GM12878 (cell line): ENCODE results near the gene SORT1. TPM values are rescaled to one million over a fixed set of nuclear protein-coding genes. Genes with fewer than 3 reads are reported as not detected.
A peak's percentile ranks its signal among the peaks of the same experiment; 100 is the strongest.
"Not testable (repeated sequence)": the region's sequence is repeated elsewhere in the genome, so short reads cannot be mapped to it uniquely, and the experiment has no call there.

Experiments used
- ATAC-seq: fragments of 200-7000 bp; cut with Tn5 transposase; 3 replicates; pipeline ENCODE4 v1.9.1; 2020; ENCODE audit warnings: mild to moderate bottlenecking, moderate library complexity
- BruUV-seq: library from RNA; stranded (reverse); fragments of 400-500 nt; replicated peaks from 2 replicates; lab custom pipeline; 2021; lab: Mats Ljungman, UMichigan
- CTCF ChIA-PET: fragments of 300-600 bp; sonication (Branson Sonifier 250); formaldehyde crosslinking; extraction: SDS; loops from one replicate; lab custom pipeline; 2021; ENCODE audit warnings: inconsistent platforms; lab: Yijun Ruan, JAX
- POLR2A ChIA-PET: fragments of 350-600 bp; formaldehyde crosslinking; extraction: SDS; loops from one replicate; lab custom pipeline; 2021; ENCODE audit warnings: inconsistent platforms; lab: Charles Lee
- RAD21 ChIA-PET: fragments of 300-600 bp; sonication (Branson Sonifier 250); formaldehyde crosslinking; loops from one replicate; lab custom pipeline; 2023; ENCODE audit warnings: antibody characterized with exemption; ENCODE audit not compliant: unreplicated experiment; lab: Charles Lee
- SMC1A ChIA-PET: fragments of 300-600 bp; sonication (Branson Sonifier 250); formaldehyde crosslinking; loops from one replicate; lab custom pipeline; 2023; ENCODE audit not compliant: unreplicated experiment, uncharacterized antibody; lab: Charles Lee
- DNase-seq: peaks from one replicate; pipeline ENCODE4 v3.0.0-alpha.2; 2011; ENCODE audit warnings: low read depth, low spot score
- FAIRE-seq: peaks from 3 replicates; lab custom pipeline; 2011; peaks lifted over from hg19 to GRCh38; lab: Jason Lieb, UNC
- H2AFZ ChIP-seq: 2 replicates; pipeline ENCODE4 v1.6.0; 2011; ENCODE audit warnings: low read depth, low read length, control low read depth; ENCODE audit not compliant: control insufficient read depth
- H3K27ac ChIP-seq: 2 replicates; pipeline ENCODE4 v1.5.1; 2011; ENCODE audit warnings: control low read depth; ENCODE audit not compliant: control insufficient read depth, insufficient read depth
- H3K27me3 ChIP-seq, 2 experiments: replicated peaks in 1 of 2; 2 replicates each; pipeline versions ENCODE4 v1.6.0 to v1.6.1; 2011; ENCODE audit warnings: low read length in 1 of 2; ENCODE audit not compliant: control insufficient read depth in 2 of 2, insufficient read depth in 2 of 2
- H3K36me3 ChIP-seq, 2 experiments: 2 replicates each; pipeline ENCODE4 v1.5.1; 2011; ENCODE audit warnings: low read length in 1 of 2; ENCODE audit not compliant: control insufficient read depth in 2 of 2, insufficient read depth in 2 of 2
- H3K4me1 ChIP-seq: 2 replicates; pipeline ENCODE4 v1.6.1; 2011; ENCODE audit warnings: mild to moderate bottlenecking, low read length, moderate library complexity, mixed read lengths; ENCODE audit not compliant: control insufficient read depth, insufficient read depth
- H3K4me2 ChIP-seq: 2 replicates; pipeline ENCODE4 v1.6.0; 2011; ENCODE audit warnings: control low read depth; ENCODE audit not compliant: control insufficient read depth, insufficient read depth
- H3K4me3 ChIP-seq: fragments of 200-600 bp; sonication (generic); 2 replicates; pipeline ENCODE4 v1.5.1; 2016
- H3K79me2 ChIP-seq: 2 replicates; pipeline ENCODE4 v1.6.0; 2011; ENCODE audit warnings: low read length; ENCODE audit not compliant: control insufficient read depth, insufficient read depth
- H3K9ac ChIP-seq: 2 replicates; pipeline ENCODE4 v1.8.0; 2011; ENCODE audit warnings: low read length, control low read depth, mixed read lengths; ENCODE audit not compliant: control insufficient read depth, insufficient read depth
- H3K9me3 ChIP-seq: replicated peaks from 3 replicates; pipeline ENCODE4 v1.5.1; 2011; ENCODE audit warnings: mild to moderate bottlenecking, low read length; ENCODE audit not compliant: control insufficient read depth, insufficient read depth
- H4K20me1 ChIP-seq: 2 replicates; pipeline ENCODE4 v1.6.0; 2011; ENCODE audit not compliant: control insufficient read depth, insufficient read depth
- HDAC6 ChIP-seq: fragments of 200-600 bp; sonication (generic); IDR thresholded peaks from one replicate; pipeline ENCODE4 v1.8.0; 2017; ENCODE audit warnings: antibody characterized with exemption; ENCODE audit not compliant: unreplicated experiment
- JUND ChIP-seq: IDR thresholded peaks from 2 replicates; pipeline ENCODE4 v1.6.1; 2012; ENCODE audit warnings: low read depth, mild to moderate bottlenecking, low read length, improper control_type of control experiment, moderate library complexity
- WGBS: methylation state at CpG from one replicate; pipeline ENCODE4 v1.1.6; 2016; ENCODE audit warnings: low lambda C conversion rate; ENCODE audit not compliant: insufficient replicate concordance, insufficient coverage; ENCODE audit errors: missing lambda C conversion rate; 5-methylcytosine and 5-hydroxymethylcytosine counted together
- in situ Hi-C: fragments of 300-500 bp; cut with MboI; formaldehyde crosslinking; loops from 9 replicates; pipeline ENCODE4 v1.14.3; 2018; ENCODE audit warnings: mixed read lengths
- intact Hi-C: fragments of 100-400 bp; cut with micrococcal nuclease; formaldehyde crosslinking; loops from one replicate; pipeline ENCODE4 v1.14.2; 2022; ENCODE audit not compliant: unreplicated experiment
- polyA plus RNA-seq, 11 experiments: library from polyadenylated mRNA; depleted of rRNA in 4 of 11; unstranded in 6 of 11; stranded (reverse) in 5 of 11; fragments of >200 nt; fragmentation: Nextera tagmentation in 4 of 11; fragmentation: Illumina TruSeq in 1 of 11; extraction: Ambion mirVana in 4 of 11; extraction: Trizol in 1 of 11; gene quantifications; 1 replicate in 1 of 11; 2 replicates in 10 of 11; pipeline versions ENCODE4 v1.2.1 to v1.2.3, GENCODE V29; 2011 to 2016; ENCODE audit warnings: inconsistent platforms in 2 of 11, missing spikeins in 2 of 11, low read depth in 1 of 11
- total RNA-seq, 4 experiments: library from RNA; depleted of rRNA in 3 of 4; stranded (reverse); fragments of >200 nt in 3 of 4; fragmentation: Illumina TruSeq in 1 of 4; extraction: Trizol in 1 of 4; gene quantifications; 2 replicates each; pipeline versions ENCODE4 v1.2.1 to v1.2.3, GENCODE V29; 2013 to 2021
- TF ChIP-seq, protein P1 (sequence below): fragments of 450-650 bp; IDR thresholded peaks from 2 replicates; pipeline ENCODE4 v1.6.1; 2014; ENCODE audit warnings: mild to moderate bottlenecking

The SORT1 gene
- total and polyA plus RNA-seq, 10 of the 15 experiments (the other 5 are each of a cell fraction or from before 2014, with no cell fraction given) = 0.06 to 1.9 (median 0.33) TPM; not detected in 1

DNA sequence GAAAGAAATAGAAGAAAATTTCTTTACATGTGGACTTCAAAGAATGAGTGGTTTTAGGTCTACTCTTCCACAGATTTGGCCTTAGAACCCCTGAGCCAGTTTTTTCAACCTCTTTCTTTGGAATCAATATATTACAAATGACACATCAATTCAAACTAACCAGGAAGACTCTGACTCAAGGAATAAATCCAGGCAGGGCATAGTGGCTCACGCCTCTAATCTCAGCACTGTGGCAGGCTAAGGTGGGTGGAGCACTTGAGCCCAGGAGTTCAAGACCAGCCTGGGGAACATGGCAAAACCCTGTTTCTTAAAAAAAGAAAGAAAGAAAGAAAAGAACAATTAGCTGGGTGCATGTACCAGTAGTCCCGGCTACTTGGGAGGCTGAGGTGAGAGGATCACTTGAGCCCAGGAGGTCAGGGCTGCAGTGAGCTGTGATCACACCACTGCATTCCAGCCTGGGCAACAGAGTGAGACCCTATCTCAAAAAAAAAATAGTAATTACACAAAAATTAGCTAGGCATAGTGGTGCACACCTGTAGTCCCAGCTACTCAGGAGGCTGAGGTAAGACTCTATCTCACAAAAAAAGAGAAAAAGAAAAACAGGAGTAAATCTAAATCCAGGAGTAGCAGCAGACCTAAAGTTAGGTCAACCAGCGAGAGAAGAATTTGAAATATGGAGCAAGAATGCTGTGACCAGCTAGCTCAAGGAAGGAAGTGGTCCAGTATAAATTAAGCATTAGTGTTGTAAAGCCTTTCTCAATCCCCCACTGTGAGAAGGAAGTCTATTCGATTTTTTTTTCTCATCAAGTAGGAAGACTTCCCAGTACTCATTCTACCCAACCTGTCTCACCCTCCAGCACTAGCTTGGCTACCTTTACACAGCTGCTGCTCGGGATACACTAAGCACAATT, 1.9 kb downstream of the SORT1 start:
- Histone ChIP-seq H3K79me2 (no peaks in the 10 kb centered on the region), H3K4me3 (0 out of 2 replicates have a peak overlapping the region, but pooled peaks have one; percentile 3), H3K27ac (no peak overlapping the region), H3K9me3 (no peaks in the 10 kb centered on the region), H4K20me1 (no peaks in the 10 kb centered on the region), H3K27me3 (peaks cover 1 to 4% of the 10 kb centered on the region in 2 experiments; a peak in 3 of 4 replicates), H3K4me2 (peak overlapping the region; percentile 76), H3K9ac (no peak overlapping the region), H3K4me1 (peaks cover 21% of the 10 kb centered on the region), H2AFZ (no peak overlapping the region), H3K36me3 (no peaks in the 10 kb centered on the region)
- DNase-seq (no peak), ATAC-seq (no peak), FAIRE-seq (no peak)
- intact Hi-C loops = loop anchor here (10.0 kb wide), 1 partner anchor 281 kb away; the partner anchor contains the start of gene ELAPOR1
- WGBS = 66% methylated on average over 5 of the region's 5 CpGs
- ChIA-PET CTCF (interaction anchor here (1.3 to 8.0 kb wide), 5 partner anchors 9 to 137 kb away, joined by 3 to 241 read pairs (median 7); partner anchors contain the start of gene PSRC1), POLR2A (no interaction called here), SMC1A (interaction anchor here (6.6 kb wide), 1 partner anchor 118 kb away, joined by 113 read pairs; no protein-coding TSS in a partner anchor), RAD21 (interaction anchor here (0.9 to 1.0 kb wide), 2 partner anchors 113 to 119 kb away, joined by 3 to 4 read pairs; partner anchors contain the start of gene PSRC1)
- no TSS peak for BruUV-seq
- in situ Hi-C loops = no loop called here
- no peak for TF ChIP-seq JUND
- TF ChIP-seq, protein P1, sequence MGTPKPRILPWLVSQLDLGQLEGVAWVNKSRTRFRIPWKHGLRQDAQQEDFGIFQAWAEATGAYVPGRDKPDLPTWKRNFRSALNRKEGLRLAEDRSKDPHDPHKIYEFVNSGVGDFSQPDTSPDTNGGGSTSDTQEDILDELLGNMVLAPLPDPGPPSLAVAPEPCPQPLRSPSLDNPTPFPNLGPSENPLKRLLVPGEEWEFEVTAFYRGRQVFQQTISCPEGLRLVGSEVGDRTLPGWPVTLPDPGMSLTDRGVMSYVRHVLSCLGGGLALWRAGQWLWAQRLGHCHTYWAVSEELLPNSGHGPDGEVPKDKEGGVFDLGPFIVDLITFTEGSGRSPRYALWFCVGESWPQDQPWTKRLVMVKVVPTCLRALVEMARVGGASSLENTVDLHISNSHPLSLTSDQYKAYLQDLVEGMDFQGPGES = no peak
- no peak for TF ChIP-seq HDAC6

DNA sequence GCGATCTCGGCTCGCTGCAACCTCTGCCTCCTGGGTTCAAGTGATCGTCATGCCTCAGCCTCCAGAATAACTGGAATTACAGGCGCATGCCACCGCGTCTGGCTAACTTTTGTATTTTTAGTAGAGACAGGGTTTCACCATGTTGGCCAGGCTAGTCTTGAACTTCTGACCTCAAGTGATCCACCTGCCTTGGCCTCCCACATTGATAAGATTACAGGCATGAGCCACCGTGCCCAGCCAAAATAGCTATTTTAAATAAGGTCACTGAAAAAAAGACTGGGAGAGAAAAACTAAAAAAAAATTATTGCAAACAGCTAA, 2.5 kb downstream of the SORT1 start:
- 98% methylated on average over 5 of the region's 8 CpGs for WGBS
- H3K9me3 ChIP-seq, RAD21 ChIA-PET, DNase-seq, H3K36me3 ChIP-seq, H3K27ac ChIP-seq, in situ Hi-C loops, H3K9ac ChIP-seq, FAIRE-seq, H2AFZ ChIP-seq, H3K79me2 ChIP-seq, ATAC-seq, H4K20me1 ChIP-seq, H3K4me2 ChIP-seq, POLR2A ChIA-PET, H3K4me3 ChIP-seq, H3K27me3 ChIP-seq, BruUV-seq: not testable (repeated sequence)
- intact Hi-C loops = loop anchor here (10.0 kb wide), 1 partner anchor 280 kb away; the partner anchor contains the start of gene ELAPOR1
- ChIA-PET CTCF (interaction anchor here (1.3 to 8.0 kb wide), 3 partner anchors 9 to 137 kb away, joined by 3 to 241 read pairs (median 22); no protein-coding TSS in a partner anchor), SMC1A (interaction anchor here (6.6 kb wide), 1 partner anchor 117 kb away, joined by 113 read pairs; no protein-coding TSS in a partner anchor)
- H3K4me1 ChIP-seq = peaks cover 24% of the 10 kb centered on the region
